ENCODE measurements around the gene KLHL5. TPM values are rescaled to one million over a fixed set of nuclear protein-coding genes. Genes with fewer than 3 reads are reported as not detected.

KLHL5 gene
- total and polyA plus RNA-seq, 12 donors: 11.3 to 63.8 (median 32.8) TPM

GRCh38 chr4:39021631-39022030 lies 40.4 kb upstream of the KLHL5 start:
- Histone ChIP-seq H3K27ac (no peak overlapping the region), H3K36me3 (replicated peaks in 1 of 2) (no peaks in the 10 kb centered on the region), H3K4me3 (no peak overlapping the region), H3K4me1 (replicated peaks in 1 of 2) (peaks cover 0 to 4% of the 10 kb centered on the region in 2 donors), H3K27me3 (no peaks in the 10 kb centered on the region), H3K9me3 (replicated peaks in 1 of 3) (no peaks in the 10 kb centered on the region)
- TF ChIP-seq POLR2A (IDR thresholded peaks at IDR 0.05): no peak
- TF ChIP-seq, protein P1, sequence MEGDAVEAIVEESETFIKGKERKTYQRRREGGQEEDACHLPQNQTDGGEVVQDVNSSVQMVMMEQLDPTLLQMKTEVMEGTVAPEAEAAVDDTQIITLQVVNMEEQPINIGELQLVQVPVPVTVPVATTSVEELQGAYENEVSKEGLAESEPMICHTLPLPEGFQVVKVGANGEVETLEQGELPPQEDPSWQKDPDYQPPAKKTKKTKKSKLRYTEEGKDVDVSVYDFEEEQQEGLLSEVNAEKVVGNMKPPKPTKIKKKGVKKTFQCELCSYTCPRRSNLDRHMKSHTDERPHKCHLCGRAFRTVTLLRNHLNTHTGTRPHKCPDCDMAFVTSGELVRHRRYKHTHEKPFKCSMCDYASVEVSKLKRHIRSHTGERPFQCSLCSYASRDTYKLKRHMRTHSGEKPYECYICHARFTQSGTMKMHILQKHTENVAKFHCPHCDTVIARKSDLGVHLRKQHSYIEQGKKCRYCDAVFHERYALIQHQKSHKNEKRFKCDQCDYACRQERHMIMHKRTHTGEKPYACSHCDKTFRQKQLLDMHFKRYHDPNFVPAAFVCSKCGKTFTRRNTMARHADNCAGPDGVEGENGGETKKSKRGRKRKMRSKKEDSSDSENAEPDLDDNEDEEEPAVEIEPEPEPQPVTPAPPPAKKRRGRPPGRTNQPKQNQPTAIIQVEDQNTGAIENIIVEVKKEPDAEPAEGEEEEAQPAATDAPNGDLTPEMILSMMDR (IDR thresholded peaks at IDR 0.05): no peak
- no peak for DNase-seq
- 86 to 97% (median 93%) methylated on average over 3 of the region's 3 CpGs for WGBS, 4 donors
- intact Hi-C loops (cut with DNase I): no loop called here

- no peak overlapping the region for H3K4me3 ChIP-seq
- intact Hi-C loops (cut with DNase I): no loop called here
- WGBS, 4 donors: 86 to 90% (median 88%) methylated on average over 2 of the region's 2 CpGs
- peaks cover 0 to 4% of the 10 kb centered on the region in 2 donors for H3K4me1 ChIP-seq (replicated peaks in 1 of 2)
- H3K36me3 ChIP-seq (replicated peaks in 1 of 2): no peaks in the 10 kb centered on the region
- no peak overlapping the region for H3K27ac ChIP-seq
- H3K9me3 ChIP-seq (replicated peaks in 1 of 3): no peaks in the 10 kb centered on the region
- H3K27me3 ChIP-seq: no peaks in the 10 kb centered on the region
- TF ChIP-seq POLR2A (IDR thresholded peaks at IDR 0.05): no peak
- TF ChIP-seq, protein P1 (IDR thresholded peaks at IDR 0.05): no peak
- DNase-seq: no peak
Observed at GRCh38 chr4:39022241-39022640, 39.8 kb upstream of the KLHL5 start.

DNA sequence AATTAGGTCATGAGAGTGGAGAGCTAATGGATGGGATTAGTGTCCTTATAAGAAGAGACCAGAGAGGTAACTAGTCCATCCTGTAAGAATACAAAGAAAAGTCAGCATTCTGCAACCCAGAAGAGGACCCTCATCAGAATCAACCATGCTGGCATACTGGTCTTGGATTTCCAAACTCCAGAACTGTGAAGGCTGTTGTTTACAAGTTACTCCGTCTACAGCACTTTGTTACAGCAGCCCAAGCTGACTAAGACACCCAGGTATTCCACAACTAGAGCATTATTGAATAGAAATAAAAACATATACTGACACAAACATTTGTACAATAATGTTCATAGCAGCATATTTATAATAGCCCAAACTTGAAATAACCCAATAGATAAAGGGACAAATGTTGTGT lies 39.0 kb upstream of the KLHL5 start:
- DNase-seq: no peak
- Histone ChIP-seq H3K9me3 (replicated peaks in 1 of 3) (no peaks in the 10 kb centered on the region), H3K4me1 (replicated peaks in 1 of 2) (peaks cover 0 to 4% of the 10 kb centered on the region in 2 donors), H3K36me3 (replicated peaks in 1 of 2) (no peaks in the 10 kb centered on the region), H3K27ac (no peak overlapping the region), H3K4me3 (no peak overlapping the region), H3K27me3 (no peaks in the 10 kb centered on the region)
- 82 to 94% (median 91%) methylated on average over 1 of the region's 1 CpG for WGBS, 4 donors
- TF ChIP-seq, protein P1 (IDR thresholded peaks at IDR 0.05): no peak
- TF ChIP-seq POLR2A (IDR thresholded peaks at IDR 0.05): no peak
- intact Hi-C loops (cut with DNase I): no loop called here

GRCh38 chr4:39024311-39024865 lies 37.6 kb upstream of the KLHL5 start:
- DNase-seq: no peak
- no peaks in the 10 kb centered on the region for H3K9me3 ChIP-seq (replicated peaks in 1 of 3)
- peaks cover 0 to 4% of the 10 kb centered on the region in 2 donors for H3K4me1 ChIP-seq (replicated peaks in 1 of 2)
- no peak for TF ChIP-seq POLR2A (IDR thresholded peaks at IDR 0.05)
- TF ChIP-seq, protein P1 (IDR thresholded peaks at IDR 0.05): no peak
- intact Hi-C loops (cut with DNase I): no loop called here
- WGBS, 4 donors: 89 to 97% (median 93%) methylated on average over 3 of the region's 3 CpGs
- no peaks in the 10 kb centered on the region for H3K27me3 ChIP-seq
- H3K27ac ChIP-seq: no peak overlapping the region
- H3K4me3 ChIP-seq: no peak overlapping the region
- no peaks in the 10 kb centered on the region for H3K36me3 ChIP-seq (replicated peaks in 1 of 2)
